GM23248 (cell line): ENCODE results near the gene MRPS5. TPM values are rescaled to one million over a fixed set of nuclear protein-coding genes. Genes with fewer than 3 reads are reported as not detected.
"Not testable (repeated sequence)": the region's sequence is repeated elsewhere in the genome, so short reads cannot be mapped to it uniquely, and the experiment has no call there.

Source experiments
- DNase-seq: peaks from one replicate; pipeline ENCODE4 v3.0.0-alpha.2; 2015
- H2AFZ ChIP-seq: fragments of 200-600 bp; sonication (generic); 2 replicates; pipeline ENCODE4 v1.6.1; 2016; ENCODE audit warnings: antibody characterized with exemption
- H3F3A ChIP-seq: fragments of 200-600 bp; sonication (generic); 2 replicates; pipeline ENCODE4 v1.6.1; 2016; ENCODE audit warnings: mild to moderate bottlenecking, antibody characterized with exemption, mixed run types; ENCODE audit not compliant: insufficient read depth
- H3K27ac ChIP-seq: fragments of 200-600 bp; sonication (generic); 2 replicates; pipeline ENCODE4 v1.5.1; 2016; ENCODE audit warnings: mild to moderate bottlenecking
- H3K27me3 ChIP-seq: fragments of 200-600 bp; sonication (generic); replicated peaks from 2 replicates; pipeline ENCODE4 v1.6.1; 2016; ENCODE audit warnings: mild to moderate bottlenecking; ENCODE audit not compliant: insufficient read depth
- H3K36me3 ChIP-seq: fragments of 200-600 bp; sonication (generic); 2 replicates; pipeline ENCODE4 v1.6.1; 2016; ENCODE audit warnings: low read depth, mild to moderate bottlenecking
- H3K4me1 ChIP-seq: fragments of 200-600 bp; sonication (generic); 2 replicates; pipeline ENCODE4 v1.6.1; 2016; ENCODE audit warnings: mild to moderate bottlenecking; ENCODE audit not compliant: insufficient read depth
- H3K4me2 ChIP-seq: fragments of 200-600 bp; sonication (generic); one replicate; pipeline ENCODE4 v1.6.1; 2016; ENCODE audit warnings: mild to moderate bottlenecking; ENCODE audit not compliant: unreplicated experiment
- H3K4me3 ChIP-seq: fragments of 200-600 bp; sonication (generic); 2 replicates; pipeline ENCODE4 v1.5.1; 2016; ENCODE audit warnings: mild to moderate bottlenecking
- H3K79me2 ChIP-seq: fragments of 200-600 bp; sonication (generic); 2 replicates; pipeline ENCODE4 v1.6.1; 2016; ENCODE audit warnings: mild to moderate bottlenecking; ENCODE audit not compliant: insufficient read depth
- H3K9ac ChIP-seq: fragments of 200-600 bp; sonication (generic); 2 replicates; pipeline ENCODE4 v1.6.1; 2016; ENCODE audit warnings: mild to moderate bottlenecking
- H3K9me2 ChIP-seq: fragments of 200-600 bp; sonication (generic); 2 replicates; pipeline ENCODE4 v1.6.1; 2016; ENCODE audit warnings: mixed run types, mild to moderate bottlenecking, moderate library complexity; ENCODE audit not compliant: insufficient read depth
- H3K9me3 ChIP-seq: fragments of 200-600 bp; sonication (generic); one replicate; pipeline ENCODE4 v1.6.1; 2017; ENCODE audit warnings: low read depth
- H4K20me1 ChIP-seq: fragments of 200-600 bp; sonication (generic); 2 replicates; pipeline ENCODE4 v1.6.0; 2016; ENCODE audit not compliant: insufficient read depth
- EZH2 ChIP-seq: fragments of 200-600 bp; sonication (generic); IDR thresholded peaks from 2 replicates; pipeline ENCODE4 v1.6.1; 2018; ENCODE audit warnings: antibody characterized with exemption, mild to moderate bottlenecking; ENCODE audit not compliant: insufficient read depth, poor library complexity, severe bottlenecking
- EZH2phosphoT487 ChIP-seq: fragments of 200-600 bp; sonication (generic); IDR thresholded peaks from 2 replicates; pipeline ENCODE4 v1.6.1; 2018; ENCODE audit warnings: antibody characterized with exemption, moderate library complexity, mild to moderate bottlenecking, low read depth; ENCODE audit not compliant: insufficient read depth
- WGBS, 2 experiments: methylation state at CpG; one replicate each; pipeline ENCODE4 v1.1.6; 2015 to 2017; ENCODE audit warnings: low lambda C conversion rate in 2 of 2, low coverage in 1 of 2; ENCODE audit errors: missing lambda C conversion rate in 2 of 2; 5-methylcytosine and 5-hydroxymethylcytosine counted together
- in situ Hi-C: fragments of 300-500 bp; cut with MboI; formaldehyde crosslinking; loops from 2 replicates; pipeline ENCODE4 v1.15.0; 2020
- polyA plus RNA-seq: library from polyadenylated mRNA; unstranded; fragments of >200 nt; fragmentation: Nextera tagmentation; extraction: Ambion mirVana; gene quantifications from 2 replicates; pipeline ENCODE4 v1.2.1, GENCODE V29; 2016
- total RNA-seq: library from RNA; depleted of rRNA; stranded (reverse); fragments of >200 nt; shearing (Covaris generic); gene quantifications from 2 replicates; pipeline ENCODE4 v1.2.3, GENCODE V29; 2014

MRPS5 gene
- total and polyA plus RNA-seq, 2 experiments from 2014 or later = 34.3 to 38.4 TPM

- Histone ChIP-seq H3K9me2 (no peaks in the 10 kb centered on the region), H3K4me3 (no peak overlapping the region), H3K4me2 (no peak overlapping the region), H3K9me3 (no peaks in the 10 kb centered on the region), H3F3A (no peaks in the 10 kb centered on the region), H3K27ac (no peak overlapping the region), H3K36me3 (peaks cover 65% of the 10 kb centered on the region), H3K4me1 (no peaks in the 10 kb centered on the region), H3K27me3 (no peaks in the 10 kb centered on the region), H3K9ac (no peak overlapping the region), H4K20me1 (no peaks in the 10 kb centered on the region; the same call in 1 of the 2 replicates), H3K79me2 (peaks cover 48% of the 10 kb centered on the region), H2AFZ (no peak overlapping the region)
- in situ Hi-C loops = no loop called here
- TF ChIP-seq EZH2phosphoT487 (no peak), EZH2 (no peak)
- DNase-seq = no peak
- WGBS, 2 experiments = 97 to 100% methylated on average over 2 of the region's 2 CpGs
Observed at GRCh38 chr2:95099910-95100309, 21.7 kb downstream of the MRPS5 start.

GRCh38 chr2:95098273-95098672 lies 23.3 kb downstream of the MRPS5 start:
- WGBS, 2 experiments = 95 to 96% methylated on average over 5 of the region's 5 CpGs
- H3K9ac ChIP-seq, DNase-seq, H3K27me3 ChIP-seq, H3K27ac ChIP-seq, H4K20me1 ChIP-seq, H3K4me3 ChIP-seq, H3K4me2 ChIP-seq, in situ Hi-C loops, H2AFZ ChIP-seq, H3F3A ChIP-seq, H3K4me1 ChIP-seq, H3K9me3 ChIP-seq, H3K9me2 ChIP-seq: not testable (repeated sequence)
- H3K36me3 ChIP-seq = peaks cover 53% of the 10 kb centered on the region
- H3K79me2 ChIP-seq = peaks cover 52% of the 10 kb centered on the region

GRCh38 chr2:95091885-95092555 lies 29.6 kb downstream of the MRPS5 start:
- H3K9me3 ChIP-seq = no peaks in the 10 kb centered on the region
- H3K9me2 ChIP-seq = no peaks in the 10 kb centered on the region
- no peak overlapping the region for H2AFZ ChIP-seq
- no peak overlapping the region for H3K4me2 ChIP-seq
- H3K4me1 ChIP-seq = no peaks in the 10 kb centered on the region
- H3F3A ChIP-seq = no peaks in the 10 kb centered on the region
- no peak overlapping the region for H3K27ac ChIP-seq
- in situ Hi-C loops = no loop called here
- peaks cover 25% of the 10 kb centered on the region for H3K79me2 ChIP-seq
- no peak overlapping the region for H3K4me3 ChIP-seq
- no peak for DNase-seq
- H3K36me3 ChIP-seq = peaks cover 10% of the 10 kb centered on the region; the same call in 1 of the 2 replicates
- TF ChIP-seq EZH2phosphoT487 (no peak), EZH2 (no peak)
- WGBS, 2 experiments = 93 to 99% methylated on average over 6 of the region's 6 CpGs
- no peak overlapping the region for H3K9ac ChIP-seq
- H4K20me1 ChIP-seq = no peaks in the 10 kb centered on the region; the same call in 1 of the 2 replicates
- H3K27me3 ChIP-seq = no peaks in the 10 kb centered on the region

GRCh38 chr2:95087379-95087778 lies 34.2 kb downstream of the MRPS5 start:
- no peaks in the 10 kb centered on the region for H3K4me1 ChIP-seq
- H3K9ac ChIP-seq = no peak overlapping the region
- in situ Hi-C loops = no loop called here
- peaks cover 13% of the 10 kb centered on the region; the same call in 1 of the 2 replicates for H3F3A ChIP-seq
- 86 to 97% methylated on average over 5 of the region's 5 CpGs for WGBS, 2 experiments
- no peaks in the 10 kb centered on the region for H3K9me2 ChIP-seq
- no peak overlapping the region for H2AFZ ChIP-seq
- H3K79me2 ChIP-seq = no peaks in the 10 kb centered on the region
- H3K4me3 ChIP-seq = no peak overlapping the region
- no peaks in the 10 kb centered on the region for H3K27me3 ChIP-seq
- TF ChIP-seq EZH2phosphoT487 = no peak
- TF ChIP-seq EZH2 = no peak
- H4K20me1 ChIP-seq = no peaks in the 10 kb centered on the region
- no peak overlapping the region for H3K27ac ChIP-seq
- H3K36me3 ChIP-seq = peaks cover 21% of the 10 kb centered on the region; the same call in 1 of the 2 replicates
- no peak for DNase-seq
- no peak overlapping the region for H3K4me2 ChIP-seq
- no peaks in the 10 kb centered on the region for H3K9me3 ChIP-seq
